Small intestine (tissue), 7 donors: Measurements from ENCODE around the gene UTRN. TPM values are rescaled to one million over a fixed set of nuclear protein-coding genes. Genes with fewer than 3 reads are reported as not detected.
A peak's percentile ranks its signal among the peaks of the same experiment; 100 is the strongest.

Experiments
- DNase-seq, 2 donors: peaks; one replicate each; pipeline versions ENCODE4 v3.0.0 to v3.0.0-alpha.2; 2013
- FAIRE-seq: peaks from 2 replicates; lab custom pipeline; 2012; peaks lifted over from hg19 to GRCh38; lab: Jason Lieb, UNC
- H3K27ac ChIP-seq, 3 donors: one replicate each; pipeline ENCODE4 v1.5.1; 2013; ENCODE audit warnings: low read length in 2 of 3, mild to moderate bottlenecking in 2 of 3, control low read depth in 1 of 3, inconsistent platforms in 1 of 3, low read depth in 1 of 3, moderate library complexity in 1 of 3
- H3K27me3 ChIP-seq, 3 donors: one replicate each; pipeline ENCODE4 v1.6.1; 2013; ENCODE audit warnings: low read length in 3 of 3, inconsistent platforms in 1 of 3; ENCODE audit not compliant: control insufficient read depth in 3 of 3, insufficient read depth in 3 of 3
- H3K36me3 ChIP-seq, 3 donors: one replicate each; pipeline ENCODE4 v1.6.1; 2013; ENCODE audit warnings: low read length in 3 of 3, inconsistent platforms in 1 of 3, low read depth in 1 of 3, mild to moderate bottlenecking in 1 of 3, moderate library complexity in 1 of 3; ENCODE audit not compliant: control insufficient read depth in 3 of 3, insufficient read depth in 2 of 3
- H3K4me1 ChIP-seq, 3 donors: one replicate each; pipeline ENCODE4 v1.6.1; 2013; ENCODE audit warnings: low read length in 2 of 3, inconsistent platforms in 1 of 3, low read depth in 1 of 3, mild to moderate bottlenecking in 1 of 3, moderate library complexity in 1 of 3; ENCODE audit not compliant: control insufficient read depth in 3 of 3, insufficient read depth in 2 of 3
- H3K4me3 ChIP-seq, 3 donors: one replicate each; pipeline ENCODE4 v1.5.1; 2013; ENCODE audit warnings: low read length in 3 of 3, control low read depth in 1 of 3, inconsistent platforms in 1 of 3, low read depth in 1 of 3, mild to moderate bottlenecking in 1 of 3, moderate library complexity in 1 of 3
- H3K9me3 ChIP-seq, 2 donors: one replicate each; pipeline ENCODE4 v1.6.1; 2013; ENCODE audit warnings: low read depth in 1 of 2, low read length in 1 of 2; ENCODE audit not compliant: control insufficient read depth in 2 of 2, insufficient read depth in 1 of 2
- WGBS, 3 donors: extraction: QIAGEN DNeasy Blood & Tissue Kit; methylation state at CpG; one replicate each; pipeline ENCODE4 v1.1.7; 2013; 5-methylcytosine and 5-hydroxymethylcytosine counted together
- polyA plus RNA-seq, 4 donors: library from polyadenylated mRNA; stranded (reverse) in 3 of 4; unstranded in 1 of 4; fragments of 200-250 nt in 3 of 4; fragments of 120-200 nt in 1 of 4; gene quantifications; one replicate each; pipeline versions ENCODE4 v1.2.1 to v1.2.3, GENCODE V29; 2013
- donor health status: healthy with polysubstance abuse.
- donor health status: control.
- donor health status: control.
- donor health status: Bipolar disorder and iron deficiency.
- donor health status: healthy.

The UTRN gene
- polyA plus RNA-seq, 4 donors, result 10.0 to 49.1 (median 18.2) TPM

DNA sequence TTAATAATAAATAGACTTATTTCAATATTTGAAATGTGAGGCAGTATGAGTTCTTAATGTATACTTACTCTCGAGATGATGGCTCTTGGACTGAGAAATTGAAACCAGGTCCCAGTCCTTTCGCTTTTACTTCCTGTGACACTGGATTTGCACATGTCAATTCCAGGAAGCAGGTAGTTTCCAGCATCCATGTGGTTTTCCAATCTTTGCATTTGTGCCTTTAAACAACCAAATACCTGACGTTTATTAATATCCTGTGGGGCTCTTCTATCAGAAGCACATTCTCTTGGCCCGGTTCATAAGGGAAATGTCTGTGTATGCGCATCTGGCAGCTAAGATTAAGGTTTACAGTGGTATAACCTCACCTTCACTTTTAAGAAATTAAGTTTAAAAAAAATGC lies 13.1 kb downstream of the UTRN start:
- H3K27ac ChIP-seq, result peak overlapping the region in 2 of 3 donors; percentile 70 to 84
- H3K4me3 ChIP-seq, result peak overlapping the region in 1 of 3 donors; percentile 23

DNA sequence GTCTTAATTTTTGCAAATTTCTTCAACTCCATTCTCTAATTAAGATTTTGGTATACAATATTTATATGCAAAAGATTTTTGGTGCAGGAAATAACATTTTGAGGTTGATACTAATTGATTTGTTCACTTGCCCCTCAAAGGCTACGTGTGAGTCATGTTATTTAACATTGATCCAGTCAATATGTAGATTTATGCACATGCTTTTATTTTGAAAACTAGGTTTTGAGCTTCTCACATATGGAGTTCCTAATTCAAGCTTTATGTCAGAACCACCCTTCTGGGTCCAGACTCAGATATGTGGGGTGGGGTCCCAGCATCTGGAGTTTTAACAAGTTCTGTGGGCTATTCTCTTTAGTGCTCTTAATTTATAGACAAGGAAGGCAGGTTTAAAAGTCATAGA lies 13.8 kb downstream of the UTRN start:
- WGBS, 3 donors, result 86 to 95% (median 92%) methylated on average over 1 of the region's 1 CpG
- peaks cover 0 to 11% (median 0%) of the 10 kb centered on the region in 3 donors for H3K36me3 ChIP-seq
- H3K27me3 ChIP-seq, result no peaks in the 10 kb centered on the region
- H3K4me3 ChIP-seq, result no peak overlapping the region
- no peak for DNase-seq
- no peak overlapping the region for H3K27ac ChIP-seq
- H3K4me1 ChIP-seq, result peaks cover 0 to 14% (median 3%) of the 10 kb centered on the region in 3 donors
- H3K9me3 ChIP-seq, result no peaks in the 10 kb centered on the region
- no peak for FAIRE-seq

More for the DNA sequence above, 13.1 kb downstream of the UTRN start:
- peaks cover 0 to 11% (median 0%) of the 10 kb centered on the region in 3 donors for H3K36me3 ChIP-seq
- no peaks in the 10 kb centered on the region for H3K27me3 ChIP-seq
- FAIRE-seq (peak; percentile 30), DNase-seq (peak; percentile 81 to 84)
- no peaks in the 10 kb centered on the region for H3K9me3 ChIP-seq
- H3K4me1 ChIP-seq, result peaks cover 0 to 14% (median 3%) of the 10 kb centered on the region in 3 donors
- 16 to 50% (median 48%) methylated on average over 5 of the region's 5 CpGs for WGBS, 3 donors

DNA sequence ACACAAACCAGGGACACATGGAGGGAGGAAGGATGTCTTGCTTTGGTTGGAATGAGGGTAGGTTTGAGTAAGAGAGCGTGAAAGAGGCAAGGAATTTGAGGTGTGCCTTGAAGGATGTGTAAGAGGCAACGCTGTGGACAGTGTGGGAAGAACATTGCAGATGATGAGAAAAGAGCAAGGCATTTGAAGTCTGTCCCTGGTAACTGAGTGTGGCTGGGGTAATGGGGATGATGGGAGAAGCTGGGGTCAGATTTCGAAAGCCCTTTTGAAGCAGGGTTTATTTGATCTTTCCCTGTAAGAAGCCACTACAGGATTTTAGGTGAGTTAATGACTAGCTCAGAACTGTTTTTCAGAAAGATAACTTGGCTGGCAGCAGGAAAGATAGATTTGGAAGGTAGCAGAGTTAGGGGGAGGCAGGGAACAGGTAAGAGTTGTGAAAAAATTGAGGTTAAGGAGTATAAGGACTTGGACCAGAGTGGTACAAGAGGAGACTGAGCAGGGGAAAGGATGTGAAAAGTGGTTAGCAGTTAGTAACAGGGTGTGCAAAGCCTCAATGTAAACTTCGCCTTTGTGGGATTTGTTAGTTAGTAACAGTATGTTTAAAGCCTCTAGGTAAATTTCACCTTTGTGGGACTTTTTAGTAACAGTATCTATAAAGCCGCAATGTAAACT lies 17.7 kb downstream of the UTRN start:
- no peak overlapping the region for H3K27ac ChIP-seq
- FAIRE-seq, result no peak
- 91 to 93% (median 93%) methylated on average over 5 of the region's 5 CpGs for WGBS, 3 donors
- peaks cover 0 to 5% (median 0%) of the 10 kb centered on the region in 3 donors for H3K36me3 ChIP-seq
- no peaks in the 10 kb centered on the region for H3K9me3 ChIP-seq
- peaks cover 0 to 4% (median 0%) of the 10 kb centered on the region in 3 donors for H3K4me1 ChIP-seq
- H3K27me3 ChIP-seq, result no peaks in the 10 kb centered on the region
- no peak overlapping the region for H3K4me3 ChIP-seq
- DNase-seq, result no peak

DNA sequence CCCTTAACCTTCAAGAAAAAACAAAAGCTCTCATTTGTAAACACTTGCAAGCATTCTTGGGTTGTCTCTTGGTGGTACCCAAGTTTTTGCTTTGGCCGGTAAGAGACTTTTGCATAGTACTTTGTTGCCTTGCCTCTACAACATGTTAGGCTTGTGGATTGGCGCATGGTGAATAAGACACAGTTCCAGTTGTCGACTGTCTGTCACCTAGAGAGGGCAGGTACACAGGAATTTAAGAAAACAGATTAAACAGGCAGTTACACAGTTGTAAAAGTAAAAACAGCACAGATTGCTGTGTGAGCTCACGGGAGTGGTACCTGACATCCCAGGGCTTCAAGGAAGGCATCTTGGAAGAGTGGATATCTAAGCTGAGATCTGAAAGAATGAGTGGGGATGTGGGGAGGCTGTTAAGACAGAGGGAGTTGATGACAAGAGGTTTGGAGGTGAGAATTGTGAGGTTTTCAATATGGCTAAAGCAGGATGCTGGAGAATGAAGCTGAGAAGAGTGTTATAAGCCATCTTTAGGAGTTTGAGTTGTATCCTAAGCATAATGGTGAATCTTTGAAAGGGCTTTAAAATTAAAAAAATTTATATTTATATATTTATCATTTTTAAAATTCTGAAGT lies 19.2 kb downstream of the UTRN start:
- Histone ChIP-seq H3K9me3 (no peaks in the 10 kb centered on the region), H3K27ac (no peak overlapping the region), H3K4me1 (no peaks in the 10 kb centered on the region), H3K4me3 (no peak overlapping the region), H3K27me3 (no peaks in the 10 kb centered on the region), H3K36me3 (peaks cover 0 to 8% (median 2%) of the 10 kb centered on the region in 3 donors)
- FAIRE-seq (no peak), DNase-seq (no peak)
- WGBS, 3 donors, result 80 to 91% (median 90%) methylated on average over 4 of the region's 4 CpGs

DNA sequence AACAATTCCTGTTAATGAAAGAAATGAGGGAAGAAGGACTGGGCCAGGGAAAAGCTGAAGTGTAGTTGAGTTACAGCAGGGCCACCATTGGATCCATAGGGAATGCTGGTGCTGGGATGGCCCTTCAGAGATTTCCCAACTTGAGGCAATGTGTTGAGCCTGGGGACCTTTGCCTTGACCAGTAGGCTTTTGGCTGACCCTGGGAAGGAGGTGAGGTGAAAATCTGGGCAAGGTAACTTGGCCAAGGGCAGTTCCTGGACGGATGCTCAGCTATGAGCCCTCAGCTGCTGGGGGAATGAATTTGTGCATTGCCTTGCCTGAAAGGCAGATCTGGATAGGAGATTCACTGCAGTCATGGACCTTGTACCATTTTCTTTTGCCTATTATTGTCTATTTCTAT lies 20.4 kb downstream of the UTRN start:
- H3K9me3 ChIP-seq, result no peaks in the 10 kb centered on the region
- 82 to 88% (median 86%) methylated on average over 1 of the region's 1 CpG for WGBS, 3 donors
- no peaks in the 10 kb centered on the region for H3K27me3 ChIP-seq
- FAIRE-seq (no peak), DNase-seq (no peak)
- H3K27ac ChIP-seq, result no peak overlapping the region
- H3K36me3 ChIP-seq, result peaks cover 0 to 8% (median 2%) of the 10 kb centered on the region in 3 donors
- no peak overlapping the region for H3K4me3 ChIP-seq
- H3K4me1 ChIP-seq, result no peaks in the 10 kb centered on the region

DNA sequence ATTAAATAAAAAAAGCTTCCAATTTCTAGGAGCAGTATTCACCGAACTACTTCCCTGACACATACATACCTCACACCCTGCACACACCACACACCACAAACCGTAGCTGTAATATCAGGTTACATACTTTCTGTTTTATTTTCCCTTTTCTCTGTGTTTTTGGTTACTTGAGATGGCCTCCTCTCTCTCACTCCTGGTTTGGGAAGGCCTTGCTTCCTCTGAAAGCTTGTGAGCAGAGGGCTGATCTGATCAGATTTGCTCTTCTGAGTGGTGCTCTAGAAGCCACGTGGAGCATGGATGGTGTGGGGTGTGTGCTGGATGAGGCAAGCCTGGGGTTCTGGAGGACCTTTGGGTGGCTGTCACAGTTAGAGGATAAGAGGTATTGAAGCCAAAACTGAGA lies 20.9 kb downstream of the UTRN start:
- H3K9me3 ChIP-seq, result no peaks in the 10 kb centered on the region
- 50 to 65% (median 63%) methylated on average over 3 of the region's 3 CpGs for WGBS, 3 donors
- FAIRE-seq (no peak), DNase-seq (peak in 1 of 2 donors; percentile 10)
- H3K4me3 ChIP-seq, result no peak overlapping the region
- peaks cover 0 to 8% (median 2%) of the 10 kb centered on the region in 3 donors for H3K36me3 ChIP-seq
- H3K27ac ChIP-seq, result peak overlapping the region in 1 of 3 donors; percentile 59
- no peaks in the 10 kb centered on the region for H3K27me3 ChIP-seq
- H3K4me1 ChIP-seq, result no peaks in the 10 kb centered on the region

DNA sequence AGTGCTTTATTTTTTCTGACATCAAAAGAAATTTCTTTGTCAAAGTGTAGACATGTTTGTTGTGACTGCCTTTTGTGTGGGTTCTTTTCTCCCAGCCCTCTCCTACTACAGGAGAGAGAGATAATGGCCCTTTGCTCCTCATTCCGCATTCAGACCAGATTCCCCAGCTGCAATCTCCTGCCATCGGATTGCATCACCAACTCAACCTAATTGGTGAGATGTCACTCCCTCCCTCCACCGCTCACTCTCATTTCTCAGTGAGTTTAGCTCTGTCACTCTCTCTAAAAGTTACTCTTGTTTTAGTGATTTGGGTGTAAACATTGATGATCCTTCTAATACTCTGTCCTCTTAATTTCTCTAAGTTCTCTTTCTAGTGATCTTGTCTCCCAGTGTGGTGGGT lies 22.7 kb downstream of the UTRN start:
- DNase-seq, result peak in 1 of 2 donors; percentile 11
- H3K36me3 ChIP-seq, result peaks cover 0 to 3% (median 2%) of the 10 kb centered on the region in 3 donors
- H3K4me3 ChIP-seq, result no peak overlapping the region
- no peak for FAIRE-seq
- no peaks in the 10 kb centered on the region for H3K4me1 ChIP-seq
- WGBS, 3 donors, result 75 to 97% (median 94%) methylated on average over 3 of the region's 3 CpGs
- H3K9me3 ChIP-seq, result no peaks in the 10 kb centered on the region
- H3K27ac ChIP-seq, result no peak overlapping the region
- H3K27me3 ChIP-seq, result no peaks in the 10 kb centered on the region

DNA sequence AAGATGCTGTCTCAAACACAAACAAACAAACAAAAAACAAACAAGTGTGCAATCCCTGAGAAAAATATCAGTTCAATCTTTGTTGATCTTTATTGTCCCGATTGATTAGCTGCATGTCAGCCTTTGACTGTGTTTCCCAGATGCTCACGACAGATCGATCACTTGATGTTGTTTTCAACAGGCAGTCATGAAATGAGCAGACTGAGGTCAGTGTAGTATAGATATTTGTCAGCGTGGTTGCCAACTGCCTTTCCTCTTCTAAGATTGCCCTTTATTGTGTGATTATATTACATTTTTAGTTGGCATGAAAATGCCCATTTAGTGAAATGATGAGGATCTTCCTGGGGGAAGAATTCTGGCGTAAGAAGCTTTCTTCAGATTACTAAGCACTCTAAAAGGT lies 25.6 kb downstream of the UTRN start:
- H3K27ac ChIP-seq, result no peak overlapping the region
- H3K36me3 ChIP-seq, result peaks cover 0 to 5% (median 2%) of the 10 kb centered on the region in 3 donors
- 68 to 84% (median 74%) methylated on average over 5 of the region's 5 CpGs for WGBS, 3 donors
- H3K4me1 ChIP-seq, result peaks cover 0 to 4% (median 0%) of the 10 kb centered on the region in 3 donors
- DNase-seq (no peak), FAIRE-seq (no peak)
- H3K9me3 ChIP-seq, result no peaks in the 10 kb centered on the region
- H3K27me3 ChIP-seq, result no peaks in the 10 kb centered on the region
- no peak overlapping the region for H3K4me3 ChIP-seq
